ENCODE measurements around the gene VAMP4. TPM values are rescaled to one million over a fixed set of nuclear protein-coding genes. Genes with fewer than 3 reads are reported as not detected.

The VAMP4 gene
- total RNA-seq, 1 donor, result 7.6 TPM

DNA sequence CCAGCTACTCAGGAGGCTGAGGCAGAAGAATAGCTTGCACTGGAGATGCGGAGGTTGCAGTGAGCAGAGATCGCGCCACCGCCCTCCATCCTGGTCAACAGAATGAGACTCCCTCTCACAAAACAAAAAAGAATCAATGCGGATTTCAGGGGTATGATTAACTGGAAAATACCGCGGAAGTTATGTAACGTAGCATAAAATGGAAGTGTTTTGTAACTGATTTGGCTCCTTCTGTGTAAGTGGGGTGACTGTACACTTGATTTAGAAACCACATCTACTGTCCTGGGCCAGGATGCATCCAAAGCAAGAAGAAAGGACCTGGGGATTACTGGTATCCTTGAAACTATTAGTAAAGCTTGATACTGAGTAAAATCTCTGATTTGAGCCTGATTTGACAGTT is 3.1 kb upstream of the VAMP4 start:
- Histone ChIP-seq H3K4me2 (ENCODE audit: insufficient read depth, low read length) (no peak overlapping the region), H3K27ac (ENCODE audit: low read depth, low read length) (no peak overlapping the region), H3K27me3 (ENCODE audit: insufficient read depth, low read length) (no peaks in the 10 kb centered on the region), H3K9me3 (ENCODE audit: low read depth, low read length) (no peaks in the 10 kb centered on the region), H3K4me3 (ENCODE audit: insufficient read depth, low read length) (no peak overlapping the region), H3K4me1 (ENCODE audit: insufficient read depth, low read length) (peaks cover 26% of the 10 kb centered on the region), H2AFZ (ENCODE audit: low read length) (no peak overlapping the region), H3K79me2 (ENCODE audit: insufficient read depth, low read length) (peaks cover 16% of the 10 kb centered on the region), H4K20me1 (ENCODE audit: insufficient read depth, low read length) (no peaks in the 10 kb centered on the region), H3K36me3 (ENCODE audit: insufficient read depth, low read length) (no peaks in the 10 kb centered on the region)
- TF ChIP-seq, protein P1, sequence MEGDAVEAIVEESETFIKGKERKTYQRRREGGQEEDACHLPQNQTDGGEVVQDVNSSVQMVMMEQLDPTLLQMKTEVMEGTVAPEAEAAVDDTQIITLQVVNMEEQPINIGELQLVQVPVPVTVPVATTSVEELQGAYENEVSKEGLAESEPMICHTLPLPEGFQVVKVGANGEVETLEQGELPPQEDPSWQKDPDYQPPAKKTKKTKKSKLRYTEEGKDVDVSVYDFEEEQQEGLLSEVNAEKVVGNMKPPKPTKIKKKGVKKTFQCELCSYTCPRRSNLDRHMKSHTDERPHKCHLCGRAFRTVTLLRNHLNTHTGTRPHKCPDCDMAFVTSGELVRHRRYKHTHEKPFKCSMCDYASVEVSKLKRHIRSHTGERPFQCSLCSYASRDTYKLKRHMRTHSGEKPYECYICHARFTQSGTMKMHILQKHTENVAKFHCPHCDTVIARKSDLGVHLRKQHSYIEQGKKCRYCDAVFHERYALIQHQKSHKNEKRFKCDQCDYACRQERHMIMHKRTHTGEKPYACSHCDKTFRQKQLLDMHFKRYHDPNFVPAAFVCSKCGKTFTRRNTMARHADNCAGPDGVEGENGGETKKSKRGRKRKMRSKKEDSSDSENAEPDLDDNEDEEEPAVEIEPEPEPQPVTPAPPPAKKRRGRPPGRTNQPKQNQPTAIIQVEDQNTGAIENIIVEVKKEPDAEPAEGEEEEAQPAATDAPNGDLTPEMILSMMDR (IDR thresholded peaks at IDR 0.05; ENCODE audit: extremely low read depth, low read depth, low read length), result no peak
- DNase-seq (ENCODE audit: insufficient read length, low spot score, missing footprints), result no peak

DNA sequence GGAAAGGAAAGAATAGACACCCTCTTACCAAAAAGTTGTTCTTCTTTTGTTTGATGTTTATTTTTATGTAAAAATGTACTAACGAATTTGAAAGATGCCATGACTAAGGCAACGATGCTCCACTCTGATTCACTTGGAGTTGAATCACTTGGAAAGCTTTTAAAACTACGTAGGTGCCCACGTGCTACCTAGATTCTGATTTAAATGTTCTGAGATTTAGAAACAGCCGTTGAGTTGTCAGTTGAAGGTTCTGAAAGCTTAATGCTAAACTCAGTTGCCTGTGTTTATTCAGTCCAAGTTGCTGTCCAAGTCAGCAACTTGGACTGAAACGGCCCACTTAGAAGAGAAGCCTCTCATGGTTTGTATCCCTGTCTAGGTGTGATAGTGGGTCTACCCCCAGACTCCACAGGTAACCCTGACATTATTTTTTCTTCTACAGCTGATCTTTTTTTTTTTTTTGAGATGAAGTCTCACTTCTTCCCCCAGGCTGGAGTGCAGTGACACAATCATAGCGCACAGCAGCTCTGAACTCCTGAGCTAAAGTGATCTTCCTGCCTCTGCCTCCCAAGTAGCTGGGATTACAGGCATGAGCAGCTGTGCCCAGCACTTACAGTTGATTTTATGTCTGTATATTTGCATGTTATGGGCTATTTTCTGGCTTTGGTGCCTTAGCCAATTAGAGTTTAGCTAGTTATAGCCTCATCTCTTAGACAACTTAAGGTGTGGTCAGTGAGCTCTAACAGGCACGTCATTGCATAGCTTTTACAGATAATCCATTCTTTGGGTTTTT is 1.4 kb upstream of the VAMP4 start:
- peaks cover 33% of the 10 kb centered on the region for H3K79me2 ChIP-seq (ENCODE audit: insufficient read depth, low read length)
- peaks cover 33% of the 10 kb centered on the region for H3K4me1 ChIP-seq (ENCODE audit: insufficient read depth, low read length)
- H3K27ac ChIP-seq (ENCODE audit: low read depth, low read length), result peak overlapping the region; percentile 93
- no peaks in the 10 kb centered on the region for H4K20me1 ChIP-seq (ENCODE audit: insufficient read depth, low read length)
- H3K4me3 ChIP-seq (ENCODE audit: insufficient read depth, low read length), result peak overlapping the region; percentile 97
- peak overlapping the region; percentile 77 for H2AFZ ChIP-seq (ENCODE audit: low read length)
- H3K9me3 ChIP-seq (ENCODE audit: low read depth, low read length), result no peaks in the 10 kb centered on the region
- TF ChIP-seq, protein P1 (IDR thresholded peaks at IDR 0.05; ENCODE audit: extremely low read depth, low read depth, low read length), result no peak
- H3K27me3 ChIP-seq (ENCODE audit: insufficient read depth, low read length), result no peaks in the 10 kb centered on the region
- peak; percentile 43 for DNase-seq (ENCODE audit: insufficient read length, low spot score, missing footprints)
- H3K4me2 ChIP-seq (ENCODE audit: insufficient read depth, low read length), result peak overlapping the region; percentile 83
- peaks cover 2% of the 10 kb centered on the region for H3K36me3 ChIP-seq (ENCODE audit: insufficient read depth, low read length)

DNA sequence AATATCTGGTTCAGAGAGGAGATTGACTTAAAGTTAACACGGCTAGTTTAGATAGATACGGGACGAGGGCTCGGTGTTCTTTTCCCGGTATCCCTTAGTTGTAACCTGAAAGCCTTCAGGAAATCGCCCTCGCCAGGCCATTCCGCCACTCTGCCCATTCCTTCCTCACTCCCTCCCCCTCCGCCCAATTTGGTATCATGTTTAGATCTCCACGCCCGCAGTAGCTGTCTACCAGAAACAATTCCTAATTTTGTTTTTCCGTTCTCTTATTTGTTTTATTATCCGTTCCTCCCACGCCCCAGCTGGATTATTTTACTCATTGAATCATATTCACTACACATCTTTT is 685 bp upstream of the VAMP4 start:
- H3K27me3 ChIP-seq (ENCODE audit: insufficient read depth, low read length), result no peaks in the 10 kb centered on the region
- H4K20me1 ChIP-seq (ENCODE audit: insufficient read depth, low read length), result no peaks in the 10 kb centered on the region
- H2AFZ ChIP-seq (ENCODE audit: low read length), result peak overlapping the region; percentile 98
- peaks cover 36% of the 10 kb centered on the region for H3K79me2 ChIP-seq (ENCODE audit: insufficient read depth, low read length)
- H3K27ac ChIP-seq (ENCODE audit: low read depth, low read length), result peak overlapping the region; percentile 93
- peaks cover 9% of the 10 kb centered on the region for H3K36me3 ChIP-seq (ENCODE audit: insufficient read depth, low read length)
- peak; percentile 84 for DNase-seq (ENCODE audit: insufficient read length, low spot score, missing footprints)
- peak overlapping the region; percentile 83 for H3K4me2 ChIP-seq (ENCODE audit: insufficient read depth, low read length)
- TF ChIP-seq, protein P1 (IDR thresholded peaks at IDR 0.05; ENCODE audit: extremely low read depth, low read depth, low read length), result no peak
- no peaks in the 10 kb centered on the region for H3K9me3 ChIP-seq (ENCODE audit: low read depth, low read length)
- peak overlapping the region; percentile 97 for H3K4me3 ChIP-seq (ENCODE audit: insufficient read depth, low read length)
- H3K4me1 ChIP-seq (ENCODE audit: insufficient read depth, low read length), result peaks cover 33% of the 10 kb centered on the region

DNA sequence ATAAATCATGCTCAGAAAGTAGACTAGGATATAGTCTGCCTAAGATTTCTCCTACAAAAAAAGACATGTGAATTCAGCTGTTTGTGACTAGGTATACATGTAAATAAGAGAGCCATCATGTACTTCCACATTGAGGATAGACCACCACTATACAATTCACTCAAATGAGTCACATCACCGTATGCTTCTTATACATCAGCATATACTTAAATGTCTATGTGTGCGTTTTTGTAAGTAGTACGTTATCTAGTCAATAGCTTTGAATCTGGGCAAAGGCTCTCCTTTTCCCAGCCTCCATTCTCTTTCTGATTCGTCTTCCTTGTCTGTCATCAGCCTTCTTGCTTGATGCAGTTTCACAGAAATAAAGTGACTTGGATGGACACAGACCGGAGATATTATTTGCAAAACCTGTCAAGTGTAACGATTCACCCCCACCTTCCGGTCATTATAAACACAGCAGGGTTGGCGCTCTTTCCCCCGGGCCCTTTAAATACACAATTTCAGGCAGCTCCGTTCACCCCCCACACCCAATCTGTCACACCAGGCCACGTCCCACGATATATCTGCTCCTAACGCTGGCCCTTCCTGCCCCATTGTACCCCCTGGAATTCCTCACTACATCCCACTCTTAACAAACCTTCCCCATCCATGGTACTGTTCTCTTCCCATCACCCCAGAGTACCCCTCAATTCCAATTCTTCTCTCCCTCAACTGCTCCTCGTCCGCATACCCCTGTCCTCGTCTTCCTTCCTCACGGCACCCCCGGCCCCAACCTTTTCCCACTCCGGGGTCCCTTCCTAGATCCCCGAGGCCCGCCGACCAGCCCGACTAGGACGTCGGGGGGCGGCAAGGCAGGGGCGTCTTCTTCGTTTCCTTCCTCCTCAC is 636 bp downstream of the VAMP4 start:
- Histone ChIP-seq H4K20me1 (ENCODE audit: insufficient read depth, low read length) (no peaks in the 10 kb centered on the region), H3K4me3 (ENCODE audit: insufficient read depth, low read length) (peak overlapping the region; percentile 97), H3K79me2 (ENCODE audit: insufficient read depth, low read length) (peaks cover 44% of the 10 kb centered on the region), H3K27ac (ENCODE audit: low read depth, low read length) (peak overlapping the region; percentile 93), H3K36me3 (ENCODE audit: insufficient read depth, low read length) (peaks cover 21% of the 10 kb centered on the region), H3K4me2 (ENCODE audit: insufficient read depth, low read length) (peak overlapping the region; percentile 83), H3K4me1 (ENCODE audit: insufficient read depth, low read length) (peaks cover 33% of the 10 kb centered on the region), H2AFZ (ENCODE audit: low read length) (peak overlapping the region; percentile 98), H3K27me3 (ENCODE audit: insufficient read depth, low read length) (no peaks in the 10 kb centered on the region), H3K9me3 (ENCODE audit: low read depth, low read length) (no peaks in the 10 kb centered on the region)
- DNase-seq (ENCODE audit: insufficient read length, low spot score, missing footprints), result peak; percentile 60
- TF ChIP-seq, protein P1 (IDR thresholded peaks at IDR 0.05; ENCODE audit: extremely low read depth, low read depth, low read length), result peak; percentile 25

Measured in osteoblast (primary cell).